Measurements from ENCODE around the gene SUPT6H.

SUPT6H gene

GRCh38 chr17:28661635-28662526, at the start of gene SUPT6H, which contains the start of gene SDF2:
Gene SUPT6H (plus strand): TSS chr17:28662205. CDS start chr17:28673402, 11,197 bp downstream.
Gene SDF2 (minus strand): TSS chr17:28661906. CDS start chr17:28661876, 30 bp downstream.
- Histone ChIP-seq H3K9me3 (ENCODE audit: insufficient read depth, low read length) (peaks cover 36% of the 10 kb centered on the region), H3K9ac (ENCODE audit: insufficient read length, low read depth) (peak within 1 kb of the TSS; percentile 94), H3K27me3 (ENCODE audit: insufficient read depth, insufficient read length) (no peaks in the 10 kb centered on the region), H3K4me1 (ENCODE audit: insufficient read depth, insufficient read length) (no peaks in the 10 kb centered on the region), H3K36me3 (ENCODE audit: insufficient read depth, insufficient read length, low read length) (peaks cover 54% of the 10 kb centered on the region), H3K4me3 (ENCODE audit: insufficient read length, low read depth) (peak within 1 kb of the TSS; percentile 93)
- TF ChIP-seq SUZ12 (IDR thresholded peaks at IDR 0.05; ENCODE audit: extremely low read depth, insufficient read depth, insufficient read length) (no peak), YY1 (IDR thresholded peaks at IDR 0.05; ENCODE audit: insufficient read depth, insufficient read length) (peak; percentile 18)
- DNase-seq (ENCODE audit: low read depth, low spot score) = peak; percentile 63

- H3K27me3 ChIP-seq (ENCODE audit: insufficient read depth, insufficient read length) = no peaks in the 10 kb centered on the region
- peak overlapping the region; percentile 32 for H3K9ac ChIP-seq (ENCODE audit: insufficient read length, low read depth)
- H3K4me3 ChIP-seq (ENCODE audit: insufficient read length, low read depth) = no peak overlapping the region
- H3K9me3 ChIP-seq (ENCODE audit: insufficient read depth, low read length) = no peaks in the 10 kb centered on the region
- TF ChIP-seq ZNF274 (IDR thresholded peaks at IDR 0.05; ENCODE audit: low read depth, low read length) (no peak), SUZ12 (IDR thresholded peaks at IDR 0.05; ENCODE audit: extremely low read depth, insufficient read depth, insufficient read length) (no peak), YY1 (IDR thresholded peaks at IDR 0.05; ENCODE audit: insufficient read depth, insufficient read length) (no peak)
- peaks cover 3% of the 10 kb centered on the region for H3K4me1 ChIP-seq (ENCODE audit: insufficient read depth, insufficient read length)
- no peak for DNase-seq (ENCODE audit: low read depth, low spot score)
- H3K36me3 ChIP-seq (ENCODE audit: insufficient read depth, insufficient read length, low read length) = peaks cover 85% of the 10 kb centered on the region
Measured at GRCh38 chr17:28612531-28612930, 49.5 kb upstream of the SUPT6H start.

DNA sequence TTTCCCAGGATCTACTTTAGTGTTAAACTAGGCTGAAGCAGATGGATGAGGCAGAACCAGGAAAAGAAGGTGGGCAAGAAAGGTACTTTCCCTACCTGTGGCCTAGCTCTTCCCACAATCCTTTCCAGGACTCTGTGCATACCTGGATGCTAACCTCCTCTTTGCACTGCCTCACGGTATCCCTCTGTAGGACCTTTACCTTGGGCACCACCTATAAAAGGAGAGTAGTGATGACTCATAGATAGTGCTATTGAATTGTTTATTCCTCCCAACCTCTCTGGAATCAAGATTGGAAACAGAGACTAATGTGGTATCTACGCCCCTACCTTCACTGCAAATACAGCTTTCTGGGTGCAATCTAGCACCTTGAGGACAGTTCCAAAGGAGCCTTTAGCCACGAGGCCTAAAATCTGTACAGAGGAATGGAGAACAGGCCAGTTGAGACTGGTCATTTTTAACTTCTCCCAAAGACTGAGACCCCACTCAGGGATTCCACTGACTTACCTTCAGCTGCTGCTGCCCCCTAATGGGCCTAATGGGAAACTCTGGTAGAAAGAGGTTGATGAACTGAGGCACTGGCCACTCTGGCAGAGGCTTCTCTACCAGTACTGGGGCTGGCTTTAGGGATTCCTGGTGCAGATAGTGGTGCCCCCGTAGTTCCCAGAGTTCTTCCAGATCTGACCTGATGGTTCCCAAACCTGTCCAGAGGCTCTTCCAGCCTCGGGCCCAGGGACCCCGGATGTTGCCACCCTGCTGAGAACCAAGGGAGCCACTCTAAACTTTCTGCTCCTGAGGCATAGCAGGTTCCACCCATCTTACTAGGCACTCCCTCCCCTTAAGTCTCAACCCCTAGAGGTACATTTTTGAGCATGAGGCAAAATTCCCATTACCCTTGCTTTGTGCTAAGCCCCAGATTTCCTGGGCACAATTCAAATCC, 48.8 kb upstream of the SUPT6H start:
- no peak overlapping the region for H3K4me3 ChIP-seq (ENCODE audit: insufficient read length, low read depth)
- H3K9ac ChIP-seq (ENCODE audit: insufficient read length, low read depth) = no peak overlapping the region
- H3K9me3 ChIP-seq (ENCODE audit: insufficient read depth, low read length) = no peaks in the 10 kb centered on the region
- no peak for DNase-seq (ENCODE audit: low read depth, low spot score)
- H3K36me3 ChIP-seq (ENCODE audit: insufficient read depth, insufficient read length, low read length) = peaks cover 87% of the 10 kb centered on the region
- no peak for TF ChIP-seq ZNF274 (IDR thresholded peaks at IDR 0.05; ENCODE audit: low read depth, low read length)
- TF ChIP-seq SUZ12 (IDR thresholded peaks at IDR 0.05; ENCODE audit: extremely low read depth, insufficient read depth, insufficient read length) = no peak
- no peak for TF ChIP-seq YY1 (IDR thresholded peaks at IDR 0.05; ENCODE audit: insufficient read depth, insufficient read length)
- peaks cover 3% of the 10 kb centered on the region for H3K4me1 ChIP-seq (ENCODE audit: insufficient read depth, insufficient read length)
- no peaks in the 10 kb centered on the region for H3K27me3 ChIP-seq (ENCODE audit: insufficient read depth, insufficient read length)

- DNase-seq (ENCODE audit: low read depth, low spot score) = no peak
- H3K27me3 ChIP-seq (ENCODE audit: insufficient read depth, insufficient read length) = no peaks in the 10 kb centered on the region
- peaks cover 89% of the 10 kb centered on the region for H3K36me3 ChIP-seq (ENCODE audit: insufficient read depth, insufficient read length, low read length)
- no peaks in the 10 kb centered on the region for H3K9me3 ChIP-seq (ENCODE audit: insufficient read depth, low read length)
- no peak within 1 kb of the TSS for H3K9ac ChIP-seq (ENCODE audit: insufficient read length, low read depth)
- TF ChIP-seq ZNF274 (IDR thresholded peaks at IDR 0.05; ENCODE audit: low read depth, low read length) (no peak), SUZ12 (IDR thresholded peaks at IDR 0.05; ENCODE audit: extremely low read depth, insufficient read depth, insufficient read length) (no peak), YY1 (IDR thresholded peaks at IDR 0.05; ENCODE audit: insufficient read depth, insufficient read length) (no peak)
- H3K4me3 ChIP-seq (ENCODE audit: insufficient read length, low read depth) = no peak within 1 kb of the TSS
- peaks cover 3% of the 10 kb centered on the region for H3K4me1 ChIP-seq (ENCODE audit: insufficient read depth, insufficient read length)
Measured at GRCh38 chr17:28613931-28614381, 48.0 kb upstream of the SUPT6H start, which contains the start of gene RSKR. Gene RSKR (minus strand): TSS chr17:28614185. CDS start chr17:28614161, 24 bp downstream.

DNA sequence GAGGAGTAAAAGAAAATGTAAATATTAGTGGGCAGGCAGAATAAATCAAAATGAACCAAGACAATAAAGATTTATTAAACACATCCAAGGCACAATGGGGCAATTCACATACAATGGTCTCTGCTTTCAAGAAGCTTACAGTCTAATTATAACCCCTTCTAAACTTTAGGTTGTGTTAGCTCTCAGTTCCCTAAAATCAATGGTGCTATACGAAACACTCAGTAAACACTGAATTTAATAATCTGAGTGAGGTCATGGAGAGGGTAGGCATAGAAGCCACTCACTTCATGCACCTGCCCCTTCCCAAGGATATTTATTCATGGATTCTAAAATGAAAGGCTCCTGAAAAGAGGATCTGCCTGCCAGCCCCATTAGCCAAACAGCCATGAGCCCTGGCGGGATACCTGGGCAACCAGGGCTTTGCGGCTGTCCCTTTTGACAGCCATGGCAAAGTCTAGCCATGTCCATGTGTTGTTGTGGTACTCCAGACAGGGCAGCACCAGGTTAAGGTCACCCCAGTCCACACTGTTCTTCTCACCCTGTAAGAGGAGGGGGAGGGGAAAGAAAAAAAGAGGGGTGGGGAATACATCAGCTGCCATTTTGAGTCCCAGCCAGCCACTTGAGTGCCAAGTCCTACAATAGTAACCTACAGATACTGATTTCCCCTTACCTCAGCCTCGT, 46.6 kb upstream of the SUPT6H start:
- H3K9ac ChIP-seq (ENCODE audit: insufficient read length, low read depth) = no peak overlapping the region
- no peak for TF ChIP-seq SUZ12 (IDR thresholded peaks at IDR 0.05; ENCODE audit: extremely low read depth, insufficient read depth, insufficient read length)
- TF ChIP-seq ZNF274 (IDR thresholded peaks at IDR 0.05; ENCODE audit: low read depth, low read length) = no peak
- TF ChIP-seq YY1 (IDR thresholded peaks at IDR 0.05; ENCODE audit: insufficient read depth, insufficient read length) = no peak
- H3K27me3 ChIP-seq (ENCODE audit: insufficient read depth, insufficient read length) = no peaks in the 10 kb centered on the region
- H3K36me3 ChIP-seq (ENCODE audit: insufficient read depth, insufficient read length, low read length) = peaks cover 94% of the 10 kb centered on the region
- H3K4me3 ChIP-seq (ENCODE audit: insufficient read length, low read depth) = no peak overlapping the region
- no peak for DNase-seq (ENCODE audit: low read depth, low spot score)
- H3K4me1 ChIP-seq (ENCODE audit: insufficient read depth, insufficient read length) = peaks cover 3% of the 10 kb centered on the region
- no peaks in the 10 kb centered on the region for H3K9me3 ChIP-seq (ENCODE audit: insufficient read depth, low read length)

GRCh38 chr17:28616281-28616680, 45.7 kb upstream of the SUPT6H start:
- H3K4me1 ChIP-seq (ENCODE audit: insufficient read depth, insufficient read length) = peaks cover 3% of the 10 kb centered on the region
- H3K4me3 ChIP-seq (ENCODE audit: insufficient read length, low read depth) = no peak overlapping the region
- peaks cover 94% of the 10 kb centered on the region for H3K36me3 ChIP-seq (ENCODE audit: insufficient read depth, insufficient read length, low read length)
- H3K27me3 ChIP-seq (ENCODE audit: insufficient read depth, insufficient read length) = no peaks in the 10 kb centered on the region
- no peak overlapping the region for H3K9ac ChIP-seq (ENCODE audit: insufficient read length, low read depth)
- TF ChIP-seq ZNF274 (IDR thresholded peaks at IDR 0.05; ENCODE audit: low read depth, low read length) (no peak), YY1 (IDR thresholded peaks at IDR 0.05; ENCODE audit: insufficient read depth, insufficient read length) (no peak)
- no peaks in the 10 kb centered on the region for H3K9me3 ChIP-seq (ENCODE audit: insufficient read depth, low read length)
- DNase-seq (ENCODE audit: low read depth, low spot score) = no peak

Measured in NT2/D1 (cell line).